Measurements from ENCODE around the gene MAGOH.

DNA sequence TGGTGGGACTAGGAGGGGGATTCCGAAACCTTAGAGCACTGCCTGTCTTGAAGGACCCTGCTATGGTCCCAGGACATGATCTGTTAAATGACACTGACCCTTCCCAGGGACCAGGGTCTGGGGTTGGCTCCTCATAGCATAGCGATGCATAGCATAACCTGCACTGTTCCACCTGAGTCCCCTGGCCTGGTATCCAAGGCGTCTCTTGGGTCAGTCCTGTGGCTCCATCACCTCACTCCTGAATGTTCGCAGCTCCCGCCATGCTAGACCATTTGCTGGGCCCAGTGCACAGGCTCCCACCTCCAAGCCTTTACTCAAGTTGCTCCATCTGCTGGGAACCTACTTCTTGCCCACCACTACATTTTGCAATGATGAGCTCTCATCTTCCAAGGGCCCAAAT lies 39.0 kb upstream of the MAGOH start:
- TF ChIP-seq SMARCC2 (IDR thresholded peaks at IDR 0.05) (no peak), POLR2AphosphoS5 (IDR thresholded peaks at IDR 0.05; ENCODE audit: low read depth, low read length) (no peak), TAF15 (IDR thresholded peaks at IDR 0.05; ENCODE audit: low read depth, low read length, poor library complexity, severe bottlenecking) (no peak), JUND (CRISPR knock-in tag; IDR thresholded peaks at IDR 0.05) (no peak)
- TF ChIP-seq, protein P1, sequence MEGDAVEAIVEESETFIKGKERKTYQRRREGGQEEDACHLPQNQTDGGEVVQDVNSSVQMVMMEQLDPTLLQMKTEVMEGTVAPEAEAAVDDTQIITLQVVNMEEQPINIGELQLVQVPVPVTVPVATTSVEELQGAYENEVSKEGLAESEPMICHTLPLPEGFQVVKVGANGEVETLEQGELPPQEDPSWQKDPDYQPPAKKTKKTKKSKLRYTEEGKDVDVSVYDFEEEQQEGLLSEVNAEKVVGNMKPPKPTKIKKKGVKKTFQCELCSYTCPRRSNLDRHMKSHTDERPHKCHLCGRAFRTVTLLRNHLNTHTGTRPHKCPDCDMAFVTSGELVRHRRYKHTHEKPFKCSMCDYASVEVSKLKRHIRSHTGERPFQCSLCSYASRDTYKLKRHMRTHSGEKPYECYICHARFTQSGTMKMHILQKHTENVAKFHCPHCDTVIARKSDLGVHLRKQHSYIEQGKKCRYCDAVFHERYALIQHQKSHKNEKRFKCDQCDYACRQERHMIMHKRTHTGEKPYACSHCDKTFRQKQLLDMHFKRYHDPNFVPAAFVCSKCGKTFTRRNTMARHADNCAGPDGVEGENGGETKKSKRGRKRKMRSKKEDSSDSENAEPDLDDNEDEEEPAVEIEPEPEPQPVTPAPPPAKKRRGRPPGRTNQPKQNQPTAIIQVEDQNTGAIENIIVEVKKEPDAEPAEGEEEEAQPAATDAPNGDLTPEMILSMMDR (CRISPR knock-in tag; IDR thresholded peaks at IDR 0.05) = no peak
- TF ChIP-seq, protein P2, sequence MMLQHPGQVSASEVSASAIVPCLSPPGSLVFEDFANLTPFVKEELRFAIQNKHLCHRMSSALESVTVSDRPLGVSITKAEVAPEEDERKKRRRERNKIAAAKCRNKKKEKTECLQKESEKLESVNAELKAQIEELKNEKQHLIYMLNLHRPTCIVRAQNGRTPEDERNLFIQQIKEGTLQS (CRISPR knock-in tag; IDR thresholded peaks at IDR 0.05) = no peak
- TF ChIP-seq, protein P3, sequence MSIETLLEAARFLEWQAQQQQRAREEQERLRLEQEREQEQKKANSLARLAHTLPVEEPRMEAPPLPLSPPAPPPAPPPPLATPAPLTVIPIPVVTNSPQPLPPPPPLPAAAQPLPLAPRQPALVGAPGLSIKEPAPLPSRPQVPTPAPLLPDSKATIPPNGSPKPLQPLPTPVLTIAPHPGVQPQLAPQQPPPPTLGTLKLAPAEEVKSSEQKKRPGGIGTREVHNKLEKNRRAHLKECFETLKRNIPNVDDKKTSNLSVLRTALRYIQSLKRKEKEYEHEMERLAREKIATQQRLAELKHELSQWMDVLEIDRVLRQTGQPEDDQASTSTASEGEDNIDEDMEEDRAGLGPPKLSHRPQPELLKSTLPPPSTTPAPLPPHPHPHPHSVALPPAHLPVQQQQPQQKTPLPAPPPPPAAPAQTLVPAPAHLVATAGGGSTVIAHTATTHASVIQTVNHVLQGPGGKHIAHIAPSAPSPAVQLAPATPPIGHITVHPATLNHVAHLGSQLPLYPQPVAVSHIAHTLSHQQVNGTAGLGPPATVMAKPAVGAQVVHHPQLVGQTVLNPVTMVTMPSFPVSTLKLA (IDR thresholded peaks at IDR 0.05) = no peak

Data from HepG2 (cell line).